Mucosa of descending colon (tissue), 3 donors: ENCODE measurements around the gene RPS6KB2. TPM values are rescaled to one million over a fixed set of nuclear protein-coding genes. Genes with fewer than 3 reads are reported as not detected.
A peak's percentile ranks its signal among the peaks of the same experiment; 100 is the strongest.

ENCODE experiments used
- ATAC-seq: fragments of 200-7000 bp; cut with Tn5 transposase; one replicate; pipeline ENCODE4 v1.9.1; 2020; ENCODE audit warnings: mild to moderate bottlenecking, moderate library complexity
- DNase-seq, 3 donors: peaks; one replicate each; pipeline ENCODE4 v3.0.0-alpha.2; 2020
- H3K36me3 ChIP-seq: fragments of 200-600 bp; one replicate; pipeline ENCODE4 v1.8.0; 2021; ENCODE audit warnings: low read depth, mild to moderate bottlenecking
- H3K4me1 ChIP-seq: fragments of 200-600 bp; one replicate; pipeline ENCODE4 v1.8.0; 2021; ENCODE audit warnings: low read depth, mild to moderate bottlenecking
- H3K4me3 ChIP-seq: fragments of 200-600 bp; one replicate; pipeline ENCODE4 v1.8.0; 2021; ENCODE audit warnings: mild to moderate bottlenecking
- H3K9me3 ChIP-seq: fragments of 200-600 bp; one replicate; pipeline ENCODE4 v1.8.0; 2021; ENCODE audit warnings: mild to moderate bottlenecking
- intact Hi-C, 2 donors: fragments of 100-400 bp; cut with DNase I in 1 of 2; cut with micrococcal nuclease in 1 of 2; formaldehyde crosslinking; loops; one replicate each; pipeline versions ENCODE4 v1.11.0 to v1.11.1; 2022; cut with DNase I, micrococcal nuclease
- total RNA-seq, 3 donors: library from RNA; stranded (reverse); fragmentation: NEBNext Ultra II Directional in 2 of 3; extraction: Animal tissue kit (Norgen Biotek cat#: 25700) in 2 of 3; gene quantifications; one replicate each; pipeline versions ENCODE4 v1.2.1 to v1.2.4, GENCODE V29; 2021 to 2023
- TF ChIP-seq, protein P1 (sequence below): fragments of 200-600 bp; IDR thresholded peaks from one replicate; pipeline ENCODE4 v1.8.0; 2022; ENCODE audit warnings: antibody characterized with exemption, mild to moderate bottlenecking
- donor health status: DM: no; HTN: no; CAD: no; lungs with moderate emphysema.
- donor health status: DM: no; HTN: no; CAD: no.
- donor health status: DM: no; HTN: yes; CAD: no.

RPS6KB2 gene
- total RNA-seq, 3 donors from 2014 or later = 43.1 to 51.6 (median 45.4) TPM

GRCh38 chr11:67437809-67438157 is 9.5 kb downstream of the RPS6KB2 start:
- TF ChIP-seq, protein P1, sequence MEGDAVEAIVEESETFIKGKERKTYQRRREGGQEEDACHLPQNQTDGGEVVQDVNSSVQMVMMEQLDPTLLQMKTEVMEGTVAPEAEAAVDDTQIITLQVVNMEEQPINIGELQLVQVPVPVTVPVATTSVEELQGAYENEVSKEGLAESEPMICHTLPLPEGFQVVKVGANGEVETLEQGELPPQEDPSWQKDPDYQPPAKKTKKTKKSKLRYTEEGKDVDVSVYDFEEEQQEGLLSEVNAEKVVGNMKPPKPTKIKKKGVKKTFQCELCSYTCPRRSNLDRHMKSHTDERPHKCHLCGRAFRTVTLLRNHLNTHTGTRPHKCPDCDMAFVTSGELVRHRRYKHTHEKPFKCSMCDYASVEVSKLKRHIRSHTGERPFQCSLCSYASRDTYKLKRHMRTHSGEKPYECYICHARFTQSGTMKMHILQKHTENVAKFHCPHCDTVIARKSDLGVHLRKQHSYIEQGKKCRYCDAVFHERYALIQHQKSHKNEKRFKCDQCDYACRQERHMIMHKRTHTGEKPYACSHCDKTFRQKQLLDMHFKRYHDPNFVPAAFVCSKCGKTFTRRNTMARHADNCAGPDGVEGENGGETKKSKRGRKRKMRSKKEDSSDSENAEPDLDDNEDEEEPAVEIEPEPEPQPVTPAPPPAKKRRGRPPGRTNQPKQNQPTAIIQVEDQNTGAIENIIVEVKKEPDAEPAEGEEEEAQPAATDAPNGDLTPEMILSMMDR = no peak
- H3K4me3 ChIP-seq = no peak overlapping the region
- no peak for ATAC-seq

DNA sequence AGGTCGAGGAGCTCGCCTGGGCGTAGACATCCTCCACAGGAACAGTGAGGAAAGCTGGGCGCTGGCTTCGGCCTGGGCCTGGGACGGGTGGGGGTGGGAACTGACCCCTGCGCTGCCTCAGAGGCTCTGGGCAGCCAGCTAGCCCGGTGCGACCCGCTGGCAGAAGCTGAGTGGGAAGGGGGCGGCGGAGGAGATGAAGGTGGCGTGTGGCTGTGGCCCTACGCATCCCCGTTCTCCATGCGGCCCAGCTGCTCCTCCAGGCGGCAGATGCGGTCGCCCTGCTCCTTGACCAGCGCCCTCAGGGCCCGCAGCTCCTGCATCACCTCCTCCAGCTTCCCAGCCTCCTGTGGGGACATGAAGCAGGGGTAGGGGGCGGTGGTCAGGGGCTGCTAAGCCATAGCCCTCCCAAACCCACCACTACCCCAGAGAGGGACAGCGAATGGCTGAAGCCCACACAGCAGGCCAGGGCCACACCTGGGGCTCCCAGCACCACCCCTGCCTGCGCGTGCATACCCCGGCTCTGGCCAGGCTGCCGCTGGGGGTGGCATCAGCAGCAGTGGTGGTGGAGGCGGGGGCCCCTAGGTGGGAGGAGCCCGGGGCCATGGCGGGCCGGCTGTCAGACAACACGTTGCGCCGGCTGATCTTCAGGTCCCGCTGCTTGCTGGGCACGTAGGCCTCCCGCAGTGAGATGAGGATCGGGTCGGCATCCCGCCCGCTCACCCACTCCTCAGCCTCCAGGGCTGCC is 10.0 kb downstream of the RPS6KB2 start:
- Histone ChIP-seq H3K9me3 (no peaks in the 10 kb centered on the region), H3K4me1 (peaks cover 19% of the 10 kb centered on the region), H3K36me3 (no peaks in the 10 kb centered on the region), H3K4me3 (no peak overlapping the region)
- intact Hi-C loops = no loop called here
- TF ChIP-seq, protein P1 = no peak
- ATAC-seq (peak; percentile 13), DNase-seq (peak in 2 of 3 donors; percentile 74 to 89)

More at GRCh38 chr11:67437809-67438157, 9.5 kb downstream of the RPS6KB2 start:
- Histone ChIP-seq H3K9me3 (no peaks in the 10 kb centered on the region), H3K4me1 (peaks cover 19% of the 10 kb centered on the region), H3K36me3 (no peaks in the 10 kb centered on the region)
- no peak for DNase-seq
- intact Hi-C loops = no loop called here

- Histone ChIP-seq H3K9me3 (no peaks in the 10 kb centered on the region), H3K4me1 (peaks cover 19% of the 10 kb centered on the region), H3K4me3 (no peak overlapping the region), H3K36me3 (no peaks in the 10 kb centered on the region)
- DNase-seq = peak in 1 of 3 donors; percentile 67
- peak; percentile 2 for ATAC-seq
- intact Hi-C loops = no loop called here
- TF ChIP-seq, protein P1 = no peak
Measured at GRCh38 chr11:67439321-67440228, 11.3 kb downstream of the RPS6KB2 start.

DNA sequence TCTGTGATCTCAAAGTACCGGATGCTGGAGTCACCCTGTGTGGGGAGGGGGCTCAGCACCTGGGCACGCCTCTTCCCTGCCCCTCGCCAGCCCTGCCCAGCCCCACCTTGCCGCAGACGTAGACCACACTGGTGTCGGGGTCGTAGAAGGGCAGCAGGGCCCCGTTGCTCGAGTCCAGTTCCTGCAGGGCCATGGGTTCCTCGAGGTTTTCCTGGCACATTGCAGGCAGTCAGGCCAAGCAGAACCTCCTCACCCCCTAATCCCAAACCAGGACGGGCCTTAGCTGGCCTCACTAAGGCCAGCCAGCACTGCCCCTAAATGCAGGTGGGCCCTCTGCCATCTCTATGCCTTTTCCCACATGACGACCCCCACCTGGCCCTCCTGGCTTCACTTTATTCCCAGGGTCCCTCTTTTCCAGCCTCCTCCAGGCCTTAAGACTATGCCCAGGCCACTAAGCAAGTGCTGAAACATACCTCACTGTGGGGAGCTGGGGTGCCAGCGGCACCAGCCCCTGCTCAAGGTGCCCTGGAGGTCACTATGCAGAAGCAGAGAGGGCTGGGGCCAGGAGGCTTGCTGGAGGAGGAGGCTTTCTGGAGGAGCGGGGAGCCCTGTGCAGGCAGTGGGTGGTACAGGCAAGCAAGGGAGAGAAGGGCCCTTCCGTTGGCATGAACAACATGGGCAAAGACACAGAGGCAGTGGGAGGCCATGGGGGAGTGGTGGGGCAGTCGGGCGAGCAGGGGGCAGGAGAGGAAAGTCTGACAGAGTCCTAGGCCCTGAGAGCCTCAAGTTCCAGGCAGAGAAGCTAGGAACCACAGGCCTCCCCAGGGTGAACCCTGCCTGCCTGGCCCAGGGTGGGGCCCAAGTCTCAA is 12.2 kb downstream of the RPS6KB2 start:
- intact Hi-C loops = no loop called here
- no peaks in the 10 kb centered on the region for H3K9me3 ChIP-seq
- peaks cover 19% of the 10 kb centered on the region for H3K4me1 ChIP-seq
- ATAC-seq = no peak
- no peaks in the 10 kb centered on the region for H3K36me3 ChIP-seq
- H3K4me3 ChIP-seq = no peak overlapping the region
- no peak for DNase-seq
- TF ChIP-seq, protein P1 = no peak

DNA sequence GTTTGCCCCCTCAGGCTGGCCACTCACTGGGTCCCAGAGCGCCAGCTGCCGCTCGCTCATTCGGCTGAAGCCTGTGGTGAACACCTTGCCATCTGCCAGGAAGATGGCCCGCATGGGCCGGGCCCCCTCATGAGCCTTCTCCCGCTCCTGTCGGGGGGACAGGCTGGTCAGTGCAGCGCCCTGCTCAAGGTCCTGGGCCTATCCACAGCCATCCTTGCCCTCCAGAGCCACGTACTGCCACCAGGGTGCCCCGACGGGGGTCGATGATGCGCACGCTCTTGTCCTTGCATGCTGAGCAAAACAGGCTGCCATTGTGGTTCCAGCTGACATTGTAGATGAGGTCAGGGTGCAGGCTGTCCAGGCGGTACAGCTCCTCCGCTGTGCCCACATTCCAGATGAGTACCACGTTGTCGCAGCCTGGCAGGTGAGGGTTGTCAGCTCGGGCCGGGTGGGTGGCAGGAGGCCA is 12.8 kb downstream of the RPS6KB2 start:
- intact Hi-C loops = no loop called here
- DNase-seq = no peak
- Histone ChIP-seq H3K4me1 (peaks cover 19% of the 10 kb centered on the region), H3K36me3 (no peaks in the 10 kb centered on the region), H3K9me3 (no peaks in the 10 kb centered on the region), H3K4me3 (no peak overlapping the region)
- no peak for ATAC-seq
- TF ChIP-seq, protein P1 = no peak
